Pancreas (tissue), 10 donors: ENCODE measurements around the gene CAMSAP3. TPM values are rescaled to one million over a fixed set of nuclear protein-coding genes. Genes with fewer than 3 reads are reported as not detected.

Experiments
- ATAC-seq, 4 donors: fragments of 200-7000 bp; cut with Tn5 transposase; one replicate each; pipeline versions ENCODE4 v1.8.0 to v1.9.1; 2020; ENCODE audit warnings: mild to moderate bottlenecking in 4 of 4, moderate library complexity in 4 of 4
- DNase-seq, 6 donors: peaks; one replicate each; pipeline ENCODE4 v3.0.0-alpha.2; 2020
- FAIRE-seq: peaks from 2 replicates; lab custom pipeline; 2012; peaks lifted over from hg19 to GRCh38; lab: Jason Lieb, UNC
- H3K27ac ChIP-seq, 4 donors: fragments of 200-600 bp; sonication (generic); 1 replicate in 3 of 4; 2 replicates in 1 of 4; pipeline versions ENCODE4 v1.5.0 to v1.8.0; 2020
- H3K27me3 ChIP-seq, 4 donors: fragments of 200-600 bp; one replicate each; pipeline ENCODE4 v1.8.0; 2021
- H3K36me3 ChIP-seq, 3 donors: fragments of 200-600 bp; sonication (generic) in 1 of 3; one replicate each; pipeline versions ENCODE4 v1.5.0 to v1.8.0; 2020 to 2021
- H3K4me1 ChIP-seq, 3 donors: fragments of 200-600 bp; one replicate each; pipeline ENCODE4 v1.8.0; 2021
- H3K4me3 ChIP-seq, 4 donors: fragments of 200-600 bp; sonication (generic) in 2 of 4; one replicate each; pipeline versions ENCODE4 v1.5.0 to v1.8.0; 2020 to 2021
- H3K9me3 ChIP-seq, 4 donors: fragments of 200-600 bp; one replicate each; pipeline ENCODE4 v1.8.0; 2021
- CTCF ChIP-seq, 4 donors: fragments of 200-600 bp; sonication (generic) in 3 of 4; IDR thresholded peaks; one replicate each; pipeline versions ENCODE4 v1.5.0 to v1.8.0; 2021; ENCODE audit warnings: antibody characterized with exemption in 4 of 4
- WGBS, 2 donors: extraction: QIAGEN DNeasy Blood & Tissue Kit; methylation state at CpG; one replicate each; pipeline ENCODE4 v1.1.7; 2013; 5-methylcytosine and 5-hydroxymethylcytosine counted together
- intact Hi-C, 3 donors: fragments of 100-400 bp; cut with DNase I; formaldehyde crosslinking; loops; one replicate each; pipeline versions ENCODE4 v1.11.1 to v1.14.2; 2022
- polyA plus RNA-seq, 2 donors: library from polyadenylated mRNA; stranded (reverse); fragments of 200-250 nt; gene quantifications; one replicate each; pipeline ENCODE4 v1.2.3, GENCODE V29; 2013
- total RNA-seq, 6 donors: library from RNA; stranded (reverse); fragmentation: NEBNext Ultra II Directional in 4 of 6; extraction: Animal tissue kit (Norgen Biotek cat#: 25700) in 4 of 6; gene quantifications; one replicate each; pipeline versions ENCODE4 v1.2.1 to v1.2.4, GENCODE V29; 2021 to 2023
- donor health status: healthy with polysubstance abuse.
- donor health status: DM: no; HTN: no; CAD: no; lungs with moderate emphysema.
- donor health status: DM: no; HTN: no; CAD: no.
- donor health status: control.
- donor health status: control.
- donor health status: Bipolar disorder and iron deficiency.
- donor health status: DM: yes; HTN: yes; CAD: no.
- donor health status: DM: no; HTN: no; CAD: no.
- donor health status: DM: no; HTN: no; CAD: no.
- donor health status: DM: yes; HTN: yes; CAD: no.

CAMSAP3 gene
- total and polyA plus RNA-seq, 8 donors: 12.1 to 64.5 (median 23.5) TPM

- intact Hi-C loops: no loop called here
- no peak for FAIRE-seq
- DNase-seq: peak in 3 of 6 donors; percentile 1 to 81 (median 12)
- no peak overlapping the region for H3K4me3 ChIP-seq
- H3K9me3 ChIP-seq: no peaks in the 10 kb centered on the region
- WGBS, 2 donors: 94 to 95% methylated on average over 23 to 25 of the region's 25 CpGs
- peaks cover 0 to 1% (median 0%) of the 10 kb centered on the region in 3 donors for H3K4me1 ChIP-seq
- H3K27me3 ChIP-seq: no peaks in the 10 kb centered on the region
- TF ChIP-seq CTCF (IDR thresholded peaks at IDR 0.05): no peak
- H3K27ac ChIP-seq: no peak overlapping the region
- ATAC-seq: no peak
- H3K36me3 ChIP-seq: peaks cover 0 to 43% (median 0%) of the 10 kb centered on the region in 3 donors
These were observed 12.4 kb downstream of the CAMSAP3 start for GRCh38 chr19:7607874-7608560.

- WGBS, 2 donors: 90 to 93% methylated on average over 29 to 31 of the region's 31 CpGs
- Histone ChIP-seq H3K9me3 (no peaks in the 10 kb centered on the region), H3K4me1 (no peaks in the 10 kb centered on the region), H3K27ac (no peak overlapping the region), H3K36me3 (peaks cover 0 to 43% (median 0%) of the 10 kb centered on the region in 3 donors), H3K4me3 (no peak overlapping the region), H3K27me3 (no peaks in the 10 kb centered on the region)
- FAIRE-seq (no peak), ATAC-seq (no peak), DNase-seq (peak in 1 of 6 donors; percentile 67)
- intact Hi-C loops: no loop called here
- TF ChIP-seq CTCF (IDR thresholded peaks at IDR 0.05): no peak
These were observed 15.0 kb downstream of the CAMSAP3 start for GRCh38 chr19:7610491-7611240.

GRCh38 chr19:7611541-7612279 lies 16.0 kb downstream of the CAMSAP3 start:
- TF ChIP-seq CTCF (IDR thresholded peaks at IDR 0.05): no peak
- DNase-seq (peak in 2 of 6 donors; percentile 12 to 79), ATAC-seq (peak in 2 of 4 donors; percentile 4 to 17)

GRCh38 chr19:7612282-7613274 lies 16.9 kb downstream of the CAMSAP3 start:
- Histone ChIP-seq H3K27ac (no peak overlapping the region), H3K4me3 (no peak overlapping the region), H3K4me1 (peaks cover 0 to 2% (median under 1%) of the 10 kb centered on the region in 3 donors), H3K36me3 (peaks cover 0 to 44% (median 7%) of the 10 kb centered on the region in 3 donors), H3K9me3 (no peaks in the 10 kb centered on the region), H3K27me3 (no peaks in the 10 kb centered on the region)
- intact Hi-C loops: no loop called here
- no peak for FAIRE-seq
- ATAC-seq: no peak
- 93% methylated on average over 76 to 81 of the region's 81 CpGs for WGBS, 2 donors
- no peak for TF ChIP-seq CTCF (IDR thresholded peaks at IDR 0.05)
- peak in 2 of 6 donors; percentile 12 to 77 for DNase-seq

More at GRCh38 chr19:7611541-7612279, 16.0 kb downstream of the CAMSAP3 start:
- H3K27me3 ChIP-seq: no peaks in the 10 kb centered on the region
- WGBS, 2 donors: 92% methylated on average over 41 of the region's 41 CpGs
- intact Hi-C loops: no loop called here
- no peak overlapping the region for H3K27ac ChIP-seq
- no peaks in the 10 kb centered on the region for H3K9me3 ChIP-seq
- H3K36me3 ChIP-seq: peaks cover 0 to 39% (median 0%) of the 10 kb centered on the region in 3 donors
- no peaks in the 10 kb centered on the region for H3K4me1 ChIP-seq
- no peak overlapping the region for H3K4me3 ChIP-seq
- no peak for FAIRE-seq
